ENCODE results near the gene KAT6B. TPM values are rescaled to one million over a fixed set of nuclear protein-coding genes. Genes with fewer than 3 reads are reported as not detected.

The KAT6B gene
- total and polyA plus RNA-seq, 8 donors, result 27.6 to 48.1 (median 42.3) TPM

DNA sequence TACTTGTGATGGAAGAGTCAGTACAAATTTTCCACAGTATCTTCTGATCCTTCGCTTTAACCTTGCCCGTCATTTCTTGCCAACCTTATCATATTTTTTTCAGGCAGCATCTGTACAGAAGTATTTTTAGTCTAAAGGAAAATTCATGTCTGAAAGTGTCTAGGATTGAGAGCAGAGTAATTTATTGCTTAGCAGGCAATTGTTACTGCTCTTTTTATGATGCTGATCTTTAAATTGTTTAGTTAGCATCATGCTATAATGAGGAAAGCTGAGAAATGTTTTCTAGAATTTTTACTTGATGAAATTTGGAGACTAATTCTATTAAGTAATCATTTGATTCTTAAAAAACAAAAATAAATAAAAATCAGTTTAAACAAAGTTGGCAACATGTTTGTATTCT, 20.6 kb downstream of the KAT6B start:
- Histone ChIP-seq H3K4me1 (peaks cover 5 to 21% of the 10 kb centered on the region in 2 donors), H3K27ac (no peak overlapping the region), H3K27me3 (no peaks in the 10 kb centered on the region), H3K9me3 (no peaks in the 10 kb centered on the region), H3K36me3 (peaks cover 0 to 12% of the 10 kb centered on the region in 2 donors), H3K4me3 (no peak overlapping the region)
- no peak for ATAC-seq
- TF ChIP-seq, protein P1, sequence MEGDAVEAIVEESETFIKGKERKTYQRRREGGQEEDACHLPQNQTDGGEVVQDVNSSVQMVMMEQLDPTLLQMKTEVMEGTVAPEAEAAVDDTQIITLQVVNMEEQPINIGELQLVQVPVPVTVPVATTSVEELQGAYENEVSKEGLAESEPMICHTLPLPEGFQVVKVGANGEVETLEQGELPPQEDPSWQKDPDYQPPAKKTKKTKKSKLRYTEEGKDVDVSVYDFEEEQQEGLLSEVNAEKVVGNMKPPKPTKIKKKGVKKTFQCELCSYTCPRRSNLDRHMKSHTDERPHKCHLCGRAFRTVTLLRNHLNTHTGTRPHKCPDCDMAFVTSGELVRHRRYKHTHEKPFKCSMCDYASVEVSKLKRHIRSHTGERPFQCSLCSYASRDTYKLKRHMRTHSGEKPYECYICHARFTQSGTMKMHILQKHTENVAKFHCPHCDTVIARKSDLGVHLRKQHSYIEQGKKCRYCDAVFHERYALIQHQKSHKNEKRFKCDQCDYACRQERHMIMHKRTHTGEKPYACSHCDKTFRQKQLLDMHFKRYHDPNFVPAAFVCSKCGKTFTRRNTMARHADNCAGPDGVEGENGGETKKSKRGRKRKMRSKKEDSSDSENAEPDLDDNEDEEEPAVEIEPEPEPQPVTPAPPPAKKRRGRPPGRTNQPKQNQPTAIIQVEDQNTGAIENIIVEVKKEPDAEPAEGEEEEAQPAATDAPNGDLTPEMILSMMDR (IDR thresholded peaks at IDR 0.05), result no peak
- no peak for DNase-seq
- intact Hi-C loops (cut with DNase I), result no loop called here

DNA sequence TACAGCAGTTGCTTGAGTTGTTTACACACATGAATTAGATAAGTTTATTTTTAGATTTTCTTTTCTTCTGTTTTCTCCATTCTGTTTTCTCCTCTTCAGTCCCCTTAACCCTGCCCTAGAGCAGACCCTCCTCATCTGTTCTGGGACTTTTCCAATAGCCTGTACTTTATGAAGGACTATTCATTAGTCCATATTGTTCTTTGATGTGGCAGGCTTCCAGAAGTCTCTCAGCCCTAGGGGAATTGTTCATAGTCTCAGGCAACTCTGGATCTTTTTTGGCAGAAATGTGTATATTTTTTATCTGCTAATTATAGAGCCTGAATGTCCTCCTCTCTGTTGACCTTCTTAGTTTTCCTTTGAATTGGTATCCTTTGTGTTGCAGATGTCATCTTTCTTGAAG, 25.4 kb downstream of the KAT6B start:
- DNase-seq (no peak), ATAC-seq (no peak)
- Histone ChIP-seq H3K27me3 (no peaks in the 10 kb centered on the region), H3K4me1 (peaks cover 13 to 36% of the 10 kb centered on the region in 2 donors), H3K9me3 (no peaks in the 10 kb centered on the region), H3K4me3 (no peak overlapping the region), H3K36me3 (no peaks in the 10 kb centered on the region), H3K27ac (no peak overlapping the region)
- intact Hi-C loops (cut with DNase I), result no loop called here
- TF ChIP-seq, protein P1 (IDR thresholded peaks at IDR 0.05), result no peak

DNA sequence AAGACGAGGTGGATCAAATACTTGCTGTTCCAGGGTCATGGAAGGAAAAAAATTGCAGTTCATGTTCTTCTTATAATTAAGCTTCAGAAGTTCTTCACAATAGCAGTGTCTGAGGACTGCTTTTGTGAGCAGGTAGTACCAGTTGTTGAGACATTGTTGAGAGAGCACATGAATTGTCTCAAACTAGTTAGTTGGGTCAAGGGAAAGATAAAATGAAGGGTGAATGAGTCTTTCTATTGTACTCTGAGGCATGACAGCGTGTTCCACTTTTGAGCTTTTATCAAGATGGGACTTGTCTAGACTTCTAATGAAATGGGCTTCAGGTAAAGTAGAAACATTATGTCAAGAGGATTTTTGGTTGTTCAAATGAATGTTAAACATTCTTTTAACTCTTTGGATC, 26.0 kb downstream of the KAT6B start:
- ATAC-seq (no peak), DNase-seq (no peak)
- Histone ChIP-seq H3K27me3 (no peaks in the 10 kb centered on the region), H3K36me3 (no peaks in the 10 kb centered on the region), H3K27ac (no peak overlapping the region), H3K4me3 (no peak overlapping the region), H3K4me1 (peaks cover 13 to 36% of the 10 kb centered on the region in 2 donors), H3K9me3 (no peaks in the 10 kb centered on the region)
- TF ChIP-seq, protein P1 (IDR thresholded peaks at IDR 0.05), result no peak
- intact Hi-C loops (cut with DNase I), result no loop called here

DNA sequence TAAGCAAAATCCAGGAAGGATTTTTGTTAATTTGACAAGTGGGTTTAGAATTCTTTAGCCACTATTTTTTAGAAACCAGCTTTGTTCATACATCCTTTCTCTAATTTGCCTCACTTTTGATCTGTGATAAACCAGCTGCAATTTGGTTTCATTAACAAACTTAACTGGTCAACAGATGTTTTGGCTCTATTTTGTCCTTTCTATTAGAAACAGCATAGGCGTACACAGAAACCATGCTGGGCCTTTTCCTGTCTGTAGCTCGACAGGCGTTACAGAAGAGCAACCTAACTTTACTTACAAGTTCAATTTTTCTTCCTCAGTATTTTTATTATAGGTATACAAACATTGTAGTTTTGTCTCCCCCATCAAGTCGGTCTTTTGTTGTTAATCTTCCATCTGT, 28.2 kb downstream of the KAT6B start:
- Histone ChIP-seq H3K4me3 (no peak overlapping the region), H3K27me3 (no peaks in the 10 kb centered on the region), H3K36me3 (no peaks in the 10 kb centered on the region), H3K4me1 (peaks cover 13 to 36% of the 10 kb centered on the region in 2 donors), H3K27ac (no peak overlapping the region), H3K9me3 (no peaks in the 10 kb centered on the region)
- intact Hi-C loops (cut with DNase I), result no loop called here
- TF ChIP-seq, protein P1 (IDR thresholded peaks at IDR 0.05), result no peak
- no peak for ATAC-seq
- no peak for DNase-seq

DNA sequence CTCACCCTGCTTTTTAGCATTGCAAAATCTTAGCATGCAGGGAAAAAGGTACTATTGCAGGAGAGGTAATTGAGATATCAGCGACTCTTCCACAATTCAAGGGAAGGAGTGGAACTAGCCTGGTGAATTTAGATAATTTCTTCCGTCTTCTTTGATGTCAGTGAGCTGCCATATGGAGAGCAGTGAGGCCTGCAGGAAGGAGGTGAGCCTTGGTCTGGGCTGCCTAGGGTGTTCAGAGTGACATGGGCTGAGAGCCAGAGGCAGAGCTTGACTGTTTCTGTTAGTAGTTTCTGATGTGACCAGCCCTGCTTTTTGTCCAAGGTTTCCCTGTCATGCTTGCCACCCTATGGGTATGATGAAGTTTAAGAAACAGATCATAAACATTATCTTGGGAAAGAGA, 28.6 kb downstream of the KAT6B start:
- no peak overlapping the region for H3K4me3 ChIP-seq
- H3K9me3 ChIP-seq, result no peaks in the 10 kb centered on the region
- peak overlapping the region in 1 of 2 donors; percentile 15 for H3K27ac ChIP-seq
- DNase-seq, result no peak
- TF ChIP-seq, protein P1 (IDR thresholded peaks at IDR 0.05), result no peak
- H3K27me3 ChIP-seq, result no peaks in the 10 kb centered on the region
- peak; percentile 67 for ATAC-seq
- intact Hi-C loops (cut with DNase I), result no loop called here
- H3K4me1 ChIP-seq, result peaks cover 13 to 40% of the 10 kb centered on the region in 2 donors
- no peaks in the 10 kb centered on the region for H3K36me3 ChIP-seq

Data from left lung (tissue), 10 donors.